ENCODE data around the gene CSTB.
A peak's percentile ranks its signal among the peaks of the same experiment; 100 is the strongest.

The CSTB gene

DNA sequence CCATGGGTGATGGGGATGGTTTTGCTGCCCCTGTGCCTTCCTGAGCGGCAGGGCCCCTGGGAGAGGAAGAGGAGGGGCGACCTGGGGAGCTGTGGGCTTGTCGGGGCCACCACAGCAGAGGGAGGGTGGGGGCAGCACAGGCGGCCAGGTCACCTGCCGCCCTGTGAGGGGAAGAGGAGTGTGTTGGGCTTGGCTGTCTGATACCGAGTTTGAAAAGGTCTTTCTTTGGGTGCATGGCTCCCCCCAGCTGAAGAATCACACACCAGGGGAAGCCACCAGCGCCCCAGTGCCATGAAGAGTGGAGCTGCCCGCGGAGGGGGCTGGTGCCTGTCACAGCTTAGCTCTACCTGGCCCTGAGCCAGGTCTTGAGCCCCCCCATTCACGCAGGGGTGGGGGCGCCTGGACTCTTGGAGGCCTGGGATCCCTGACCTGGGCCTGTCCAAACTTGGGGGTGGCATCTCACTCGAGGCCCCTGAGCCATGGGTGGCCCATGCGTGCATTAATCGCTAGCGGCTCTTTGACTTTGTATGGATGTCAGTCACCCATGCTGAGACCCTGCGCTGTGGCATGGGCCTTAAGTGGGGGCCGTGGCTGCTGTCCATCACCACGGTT lies 26.4 kb downstream of the CSTB start:
- DNase-seq (ENCODE audit: low spot score): no peak

DNA sequence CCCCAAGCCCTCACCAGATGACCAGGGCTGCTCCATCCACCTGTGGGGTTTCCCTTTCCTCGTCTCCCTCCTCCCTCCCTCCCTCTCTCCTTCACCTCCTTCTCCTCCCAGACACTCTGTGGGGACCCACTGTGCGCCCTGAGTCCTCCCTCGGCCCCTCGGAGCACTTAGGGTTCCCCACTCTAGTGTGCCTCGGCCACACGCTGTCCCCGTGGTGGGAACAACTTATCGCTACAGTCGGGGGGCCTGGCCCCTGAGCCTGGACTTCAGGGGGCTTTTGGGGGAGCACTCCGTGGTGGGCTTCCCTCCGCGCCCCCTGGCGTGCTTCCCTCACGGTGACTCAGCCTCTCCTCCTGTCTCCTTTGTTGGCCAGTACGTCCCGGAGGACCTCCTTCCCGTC lies 27.5 kb downstream of the CSTB start:
- no peak for DNase-seq (ENCODE audit: low spot score)

DNA sequence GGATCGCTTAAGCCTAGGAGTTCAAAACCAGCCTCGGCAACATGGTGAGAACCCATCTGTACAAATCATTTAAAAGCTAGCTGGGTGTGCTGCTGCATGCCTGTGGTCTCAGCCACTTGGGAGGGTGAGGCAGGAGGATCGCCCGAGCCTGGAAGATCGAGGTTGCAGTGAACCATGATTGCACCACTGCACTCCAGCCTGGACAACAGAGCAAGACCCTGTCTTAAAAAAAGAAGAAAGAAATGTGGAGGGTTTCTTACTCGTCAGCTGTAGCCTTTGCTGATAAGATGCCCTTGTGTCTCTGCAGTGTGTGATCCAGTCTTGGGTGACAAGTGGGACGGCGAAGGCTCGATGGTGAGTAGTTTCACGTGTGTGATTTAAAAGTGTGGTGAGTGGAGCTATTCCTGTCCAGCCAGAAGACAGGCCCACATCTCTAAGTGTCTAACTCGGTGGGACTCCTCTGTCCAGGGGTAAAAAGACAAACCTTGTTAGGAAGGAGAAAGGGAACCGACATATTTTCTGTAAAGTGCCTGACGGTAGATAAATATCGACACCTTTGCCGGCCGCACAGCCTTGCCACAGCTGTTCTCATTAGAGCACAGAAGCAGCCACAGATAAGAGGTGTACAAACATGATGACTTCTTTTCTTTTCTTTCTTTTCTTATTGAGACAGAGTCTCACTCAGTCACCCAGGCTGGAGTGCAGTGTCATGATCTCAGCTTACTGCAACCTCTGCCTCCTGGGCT lies 30.2 kb downstream of the CSTB start:
- no peak for DNase-seq (ENCODE audit: low spot score)

DNA sequence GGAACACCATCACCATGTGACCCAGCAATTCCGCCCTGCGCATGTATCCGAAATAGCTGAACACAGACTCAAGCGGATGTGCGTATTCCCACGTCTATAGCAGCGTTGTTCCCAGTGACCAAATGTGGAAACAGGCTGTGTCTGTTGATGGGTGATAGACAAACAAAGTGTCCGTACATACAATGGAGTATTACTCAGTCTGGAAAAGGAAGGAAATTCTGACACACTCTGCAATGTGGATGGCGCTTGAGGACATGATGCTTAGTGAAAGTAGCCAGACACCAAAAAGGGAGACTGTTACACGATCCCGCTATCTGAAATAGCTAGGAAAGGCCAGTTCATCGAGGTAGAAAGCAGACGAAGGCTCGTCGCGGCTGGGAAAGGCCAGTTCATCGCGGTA lies 31.4 kb downstream of the CSTB start:
- no peak for DNase-seq (ENCODE audit: low spot score)

DNA sequence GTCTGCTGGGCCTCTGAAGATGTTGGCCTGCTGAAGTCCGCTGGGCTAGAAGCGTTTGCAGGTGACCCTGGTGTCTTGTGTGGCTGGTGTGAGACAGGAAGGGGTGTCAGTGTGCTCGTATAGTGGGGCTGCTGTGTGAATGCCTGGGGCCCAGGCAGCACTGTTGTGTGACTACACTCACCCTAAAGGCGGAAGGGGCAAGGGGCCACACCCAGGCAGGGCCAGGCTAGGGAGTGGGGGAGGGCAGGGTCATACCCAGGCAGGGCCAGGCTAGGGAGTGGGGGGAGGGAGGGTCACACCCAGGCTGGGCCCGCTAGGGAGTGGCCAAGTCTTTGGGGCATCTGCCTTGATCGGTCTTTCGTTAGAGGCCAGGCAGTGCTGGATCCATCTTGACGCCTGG lies 32.2 kb downstream of the CSTB start:
- no peak for DNase-seq (ENCODE audit: low spot score)

DNA sequence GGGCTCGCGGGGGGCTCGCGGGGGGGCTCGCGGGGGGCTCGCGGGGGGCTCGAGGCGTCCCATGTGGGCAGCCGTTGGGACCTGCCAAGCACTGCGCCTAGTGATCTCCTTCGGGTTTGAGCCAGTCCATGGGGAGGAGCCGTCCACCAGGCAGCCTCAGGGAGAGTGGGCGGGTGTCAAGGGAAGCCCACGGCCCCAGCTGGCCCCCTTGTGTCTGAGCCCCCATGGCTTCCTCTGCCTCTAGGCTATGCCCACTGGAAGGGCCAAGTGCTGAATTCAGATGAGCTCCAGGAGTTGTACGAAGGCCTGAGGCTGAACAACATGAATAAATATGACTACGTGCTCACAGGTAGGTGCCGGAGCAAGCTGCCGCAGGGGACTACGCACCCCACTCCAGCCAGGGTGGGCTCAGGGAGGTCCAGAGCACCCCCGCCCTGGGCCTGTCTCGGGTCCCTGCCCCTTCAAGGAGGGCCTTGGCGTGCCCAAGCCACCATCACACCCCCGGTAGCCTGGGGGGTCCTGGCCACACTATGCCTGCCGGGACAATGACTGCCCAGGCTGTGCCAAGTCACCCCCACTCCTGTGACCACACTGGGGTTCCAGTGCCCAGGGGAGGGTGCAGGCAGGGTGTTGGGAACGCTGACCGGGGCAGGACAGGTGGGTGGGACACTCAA lies 34.5 kb downstream of the CSTB start:
- DNase-seq (ENCODE audit: low spot score): no peak

DNA sequence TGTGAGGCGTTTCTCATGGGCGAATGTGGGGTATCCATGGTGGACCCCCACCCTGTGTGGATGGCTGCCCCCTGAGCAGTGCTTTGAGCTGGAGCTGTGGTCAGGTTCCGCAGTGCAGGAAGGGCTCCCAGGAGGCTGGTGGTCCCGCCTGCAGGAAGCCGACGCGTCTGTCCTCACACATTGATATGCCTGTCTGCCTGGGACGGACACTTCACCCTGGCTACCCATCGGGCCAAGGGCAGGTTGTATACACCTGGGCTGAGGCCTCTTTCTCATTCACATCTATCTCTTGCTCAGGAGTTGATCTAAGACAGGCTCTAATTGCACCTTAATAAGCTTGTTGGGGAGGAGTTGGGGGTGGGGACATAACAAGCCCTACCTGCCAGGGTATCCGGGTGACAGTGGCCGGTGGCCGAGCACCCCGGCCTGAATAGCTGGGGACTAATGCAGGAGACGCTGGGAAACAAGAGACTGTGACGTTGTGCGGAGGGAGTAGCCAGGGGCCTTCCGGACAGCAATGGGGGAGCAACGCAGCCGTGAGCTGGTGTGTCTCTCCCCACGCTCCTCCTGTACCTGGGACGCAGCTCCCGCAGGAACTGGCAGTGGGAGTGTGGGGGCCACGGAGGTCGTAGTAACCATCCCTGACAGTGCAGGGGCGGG lies 35.5 kb downstream of the CSTB start:
- peak; percentile 77 for DNase-seq (ENCODE audit: low spot score)

DNA sequence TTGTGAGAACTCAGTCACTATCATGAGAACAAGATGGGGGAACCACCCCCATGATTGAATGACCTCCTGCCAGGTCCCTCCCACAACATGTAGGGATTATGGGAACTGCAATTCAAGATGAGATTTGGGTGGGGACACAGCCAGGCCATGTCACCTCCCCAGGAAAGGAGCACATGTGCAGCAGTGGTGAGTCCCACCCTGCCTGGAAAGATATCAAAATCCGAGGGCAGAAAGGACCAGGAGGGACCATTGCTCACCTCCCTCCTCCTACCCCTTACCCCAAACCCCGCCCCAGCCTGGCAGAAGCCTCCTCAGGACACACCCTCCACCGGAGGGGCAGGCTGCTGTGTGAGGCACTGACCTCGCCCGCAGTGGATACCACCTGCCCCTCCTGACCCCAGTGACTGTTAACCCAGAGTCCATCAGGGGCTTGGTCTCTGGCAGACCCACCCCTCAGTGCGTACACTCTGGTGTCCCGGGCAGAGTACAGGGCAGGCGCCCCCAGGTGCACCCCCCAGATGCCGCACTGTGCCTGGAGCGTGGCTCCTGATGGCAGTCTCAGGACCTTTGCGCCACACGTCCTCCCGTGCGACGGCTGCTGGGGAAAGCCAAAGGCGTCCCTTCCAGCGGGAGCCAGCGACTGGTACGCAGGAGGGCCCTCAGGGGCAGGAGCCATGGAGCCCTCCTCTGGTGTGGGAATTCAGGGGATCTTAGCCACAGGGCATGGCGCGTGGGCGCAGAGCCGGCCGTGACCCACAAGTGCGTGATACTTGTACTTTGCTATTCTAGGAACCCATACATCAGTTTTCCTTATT lies 36.3 kb downstream of the CSTB start:
- DNase-seq (ENCODE audit: low spot score): peak; percentile 49

DNA sequence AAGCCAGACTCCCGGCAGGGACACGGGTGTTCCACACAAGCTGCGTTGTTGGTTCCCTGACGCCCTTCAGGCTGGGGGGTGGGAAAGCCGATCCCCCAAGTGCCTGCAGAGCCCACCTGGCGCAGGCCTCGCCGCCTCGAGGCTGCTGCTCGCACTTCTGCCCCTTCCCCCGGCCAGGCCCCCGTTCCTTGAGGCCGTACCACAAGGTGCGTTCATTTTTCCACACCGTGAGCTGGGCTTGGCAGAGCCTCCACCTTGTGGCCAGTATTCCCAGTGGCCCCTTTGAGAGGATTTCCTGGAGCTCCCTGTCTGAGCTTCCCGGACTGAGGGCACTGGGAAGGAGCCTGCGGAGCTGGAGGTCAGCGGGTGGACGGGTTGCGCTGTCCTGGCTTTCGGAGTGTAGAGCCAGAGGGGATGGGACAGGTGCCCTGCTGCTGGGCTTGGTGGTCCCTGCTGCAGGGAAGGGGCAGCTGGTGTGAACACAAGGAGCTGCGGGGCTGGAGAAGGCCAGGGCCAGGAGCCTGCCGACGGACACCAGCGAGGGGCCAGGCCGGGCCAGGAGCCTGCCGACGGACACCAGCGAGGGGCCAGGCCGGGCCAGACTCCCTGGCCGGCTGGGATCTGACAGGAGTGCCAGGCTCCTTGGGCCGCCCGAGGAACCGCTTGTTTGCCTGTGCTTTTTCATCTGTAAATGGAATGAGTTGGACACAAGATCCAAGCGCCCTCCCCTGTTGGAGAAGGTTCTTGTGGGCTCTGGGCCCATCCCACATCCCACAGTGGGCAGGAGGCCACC lies 38.8 kb downstream of the CSTB start:
- DNase-seq (ENCODE audit: low spot score): no peak

DNA sequence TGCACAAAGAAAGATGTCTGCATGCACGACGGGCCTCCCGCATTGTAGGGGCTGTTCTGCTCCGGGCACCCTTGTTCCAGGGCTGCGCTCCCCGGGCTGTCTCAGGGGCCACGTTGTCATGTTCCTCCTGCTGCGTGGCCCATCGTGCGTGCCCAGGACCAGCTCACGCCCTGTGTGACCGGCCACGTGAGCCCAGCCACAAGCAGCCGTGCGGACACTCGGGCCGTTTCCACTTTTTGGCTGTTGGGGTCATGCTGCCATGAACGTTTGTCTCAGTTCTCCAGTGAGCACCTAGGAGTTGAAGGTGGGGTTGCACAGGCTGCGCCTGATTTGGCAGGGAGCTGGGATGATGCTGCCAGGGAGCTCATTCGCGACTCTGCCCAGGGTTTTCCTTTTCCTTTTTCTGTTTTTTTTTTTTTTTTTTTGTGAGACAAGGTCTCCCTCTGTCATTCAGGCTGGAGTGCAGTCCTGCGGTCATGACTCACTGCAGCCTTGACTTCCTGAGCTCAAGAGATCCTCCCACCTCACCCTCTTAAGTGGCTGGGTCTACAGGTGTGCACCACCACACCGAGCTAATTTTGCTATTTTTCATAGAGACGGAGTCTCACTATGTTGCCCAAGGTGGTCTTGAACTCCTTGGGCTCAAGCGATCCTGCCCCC lies 39.8 kb downstream of the CSTB start:
- DNase-seq (ENCODE audit: low spot score): no peak

DNA sequence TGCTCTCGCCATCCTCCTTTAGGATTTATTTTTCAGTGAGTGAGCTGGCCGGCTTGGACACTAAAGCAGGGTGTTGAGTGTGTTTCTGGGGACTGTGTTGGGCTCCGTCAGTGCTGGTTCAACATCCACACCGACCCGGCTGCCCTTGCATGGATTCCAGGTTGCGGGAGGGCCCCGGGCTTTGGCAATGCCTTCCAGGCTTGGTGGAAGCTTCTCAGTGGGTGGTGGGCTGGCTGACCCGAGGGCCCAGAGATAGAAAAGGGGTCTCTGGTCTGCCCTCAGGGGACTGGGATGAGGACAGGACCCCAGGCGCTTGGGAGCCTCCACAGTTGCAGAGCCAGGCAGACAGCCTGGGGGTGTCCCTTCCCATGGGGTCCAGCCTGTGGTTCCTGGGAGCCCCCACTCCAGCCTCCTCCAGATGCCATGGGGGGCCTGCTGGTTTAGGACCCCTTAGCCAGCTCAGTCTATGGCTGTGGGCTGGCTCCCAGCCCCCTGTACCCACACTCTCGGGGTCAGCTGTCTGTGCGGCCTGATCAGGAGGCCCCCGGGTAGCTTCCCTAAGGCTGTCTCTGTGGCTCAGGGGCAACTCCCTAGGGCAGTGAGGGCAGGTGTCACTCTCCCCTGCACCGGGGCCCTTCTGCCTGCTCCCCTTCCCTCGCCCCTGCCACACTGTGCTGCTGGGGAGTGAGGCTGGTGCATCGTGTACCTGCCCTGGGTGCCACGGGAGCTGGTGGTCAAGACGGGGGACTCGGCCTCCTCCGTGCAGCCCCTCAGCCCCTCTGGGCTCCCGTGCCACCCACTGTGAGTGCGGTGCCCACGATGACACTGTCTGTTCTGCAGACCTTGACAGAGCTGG lies 40.6 kb downstream of the CSTB start:
- DNase-seq (ENCODE audit: low spot score): no peak

DNA sequence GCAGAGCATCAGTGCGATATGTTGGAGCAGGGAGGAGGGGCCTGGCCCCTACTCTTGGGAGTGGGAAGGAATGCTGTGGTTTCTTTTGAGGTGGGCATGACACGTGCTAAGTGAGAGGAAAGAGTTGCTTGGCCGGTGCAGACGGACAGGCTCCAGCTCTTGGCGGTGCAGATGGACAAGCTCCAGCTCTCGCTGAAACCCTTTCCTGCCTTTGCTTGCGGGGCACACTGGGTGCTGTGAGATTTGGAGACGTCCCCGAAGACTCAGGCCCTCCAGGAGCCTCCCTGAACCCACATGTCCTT lies 41.2 kb downstream of the CSTB start:
- DNase-seq (ENCODE audit: low spot score): no peak

DNA sequence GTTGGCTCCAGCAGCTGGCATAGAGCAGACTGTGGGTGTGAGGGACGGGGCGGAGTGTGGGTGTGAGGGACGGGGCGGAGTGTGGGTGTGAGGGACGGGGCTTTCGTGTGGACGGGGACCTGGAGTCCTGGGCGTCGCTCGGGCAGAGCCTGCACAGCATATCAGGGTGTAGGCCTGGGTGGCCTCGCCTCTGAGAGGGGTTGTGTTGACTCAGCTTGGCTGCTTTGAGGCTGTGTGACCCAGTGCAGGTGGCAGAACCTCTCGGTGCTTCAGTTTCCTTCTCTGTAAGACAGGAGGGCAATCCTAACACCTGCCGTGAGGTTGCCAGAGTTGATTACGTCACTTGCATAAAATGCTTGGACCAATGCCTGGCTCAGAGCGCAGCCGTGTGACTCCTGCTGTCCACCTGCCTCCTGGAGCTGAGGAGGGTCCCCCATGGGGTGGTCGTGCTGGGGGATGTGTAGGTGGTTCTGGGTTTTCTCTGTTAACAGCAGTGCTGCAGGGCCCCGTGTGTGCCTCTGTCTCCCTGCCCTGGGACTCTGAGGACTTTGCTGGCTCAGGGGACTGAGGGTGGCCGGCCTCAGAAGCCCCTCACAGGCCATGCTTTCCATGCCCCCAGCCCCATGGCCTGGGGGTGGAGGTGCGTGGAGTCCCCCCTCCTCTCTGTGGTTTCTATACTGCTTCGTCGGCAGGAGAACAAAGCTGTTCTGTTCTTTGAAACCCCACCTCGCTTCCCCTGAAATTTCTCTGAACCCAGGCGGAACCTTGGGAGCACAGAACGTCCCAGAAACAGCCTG lies 41.8 kb downstream of the CSTB start:
- no peak for DNase-seq (ENCODE audit: low spot score)

DNA sequence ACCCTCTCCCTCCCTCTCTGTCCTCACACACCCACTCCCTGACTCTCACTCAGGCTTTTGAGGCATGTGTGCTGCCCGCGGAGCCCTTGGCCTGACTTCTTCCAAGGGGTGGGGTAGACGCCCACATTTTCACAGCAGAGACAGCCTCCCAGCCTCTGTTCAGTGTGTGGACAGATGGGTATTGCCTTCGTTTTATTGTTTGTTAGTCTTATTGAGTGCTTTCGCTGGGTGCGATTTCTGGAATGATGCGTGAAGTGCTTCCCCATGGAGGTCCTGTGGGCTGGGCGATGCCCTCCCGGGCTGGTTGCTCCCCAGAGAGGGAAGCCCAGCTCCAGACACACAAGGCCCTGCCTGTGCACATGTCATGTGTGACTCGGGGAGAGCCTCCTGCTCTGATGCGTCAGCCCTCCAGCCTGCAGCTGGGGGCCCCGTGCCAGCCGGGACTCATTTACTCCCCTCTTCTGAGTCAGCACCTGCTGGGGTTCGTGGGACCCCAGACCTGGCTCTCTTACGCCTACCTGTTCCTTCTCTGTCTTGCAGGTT lies 42.5 kb downstream of the CSTB start:
- DNase-seq (ENCODE audit: low spot score): no peak

DNA sequence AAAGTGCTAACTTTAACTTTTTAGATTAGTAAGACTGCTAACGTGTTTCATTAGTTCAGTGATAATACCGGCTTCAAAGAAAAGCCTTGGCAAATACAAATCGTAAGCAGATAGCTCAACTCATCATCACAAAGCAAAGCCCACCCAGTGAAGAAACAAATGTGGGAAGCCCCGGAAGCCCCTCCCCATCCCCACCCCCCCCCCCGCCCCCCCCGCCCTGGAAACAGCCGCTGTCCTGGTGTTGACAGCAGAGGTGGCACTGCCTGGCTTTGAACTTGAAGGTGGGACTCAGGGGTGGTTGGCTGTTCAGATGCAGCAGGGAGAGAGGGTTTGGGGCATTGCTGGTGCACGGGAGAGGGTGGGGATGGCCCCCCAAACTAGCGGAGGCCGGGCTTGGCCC lies 43.0 kb downstream of the CSTB start:
- DNase-seq (ENCODE audit: low spot score): no peak

DNA sequence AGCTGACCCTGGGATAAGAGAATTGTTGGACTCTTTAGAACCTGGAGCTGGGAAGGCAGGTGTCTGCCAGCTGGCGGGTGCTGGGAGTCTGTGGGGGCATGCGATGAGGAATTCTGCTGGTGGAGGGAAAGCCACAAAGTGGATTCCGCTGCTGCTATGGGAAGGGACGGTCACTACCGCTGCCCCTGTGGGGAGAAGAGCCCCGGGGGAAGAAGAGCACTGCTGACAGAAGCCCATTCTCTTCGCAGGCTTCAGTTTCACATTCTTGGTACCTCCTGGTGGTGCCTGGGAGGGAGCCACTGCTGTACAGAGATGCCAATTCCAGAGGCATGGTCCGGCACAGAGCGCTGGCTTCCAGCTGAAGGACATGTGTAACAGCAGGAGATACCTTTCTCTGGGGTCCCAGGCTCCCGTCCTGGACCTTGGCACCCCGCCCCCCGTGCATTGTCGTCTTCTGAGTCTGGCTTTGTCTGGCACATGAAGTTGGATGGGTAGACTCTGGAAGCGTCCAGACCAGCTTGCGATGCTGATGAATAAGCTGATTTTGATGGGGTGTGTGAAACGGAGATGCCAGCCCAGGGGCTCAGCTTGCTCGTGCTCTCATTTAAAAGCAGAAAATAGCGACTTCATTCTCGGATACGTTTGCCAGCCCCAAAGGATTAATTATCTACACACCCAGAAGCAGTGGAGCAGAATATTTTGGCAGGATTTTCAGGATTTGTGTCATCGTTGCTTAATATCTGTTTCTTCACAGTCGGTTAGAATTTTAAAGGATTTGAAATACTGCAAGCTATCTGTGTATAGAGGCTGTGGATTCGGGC lies 44.0 kb downstream of the CSTB start:
- DNase-seq (ENCODE audit: low spot score): no peak

DNA sequence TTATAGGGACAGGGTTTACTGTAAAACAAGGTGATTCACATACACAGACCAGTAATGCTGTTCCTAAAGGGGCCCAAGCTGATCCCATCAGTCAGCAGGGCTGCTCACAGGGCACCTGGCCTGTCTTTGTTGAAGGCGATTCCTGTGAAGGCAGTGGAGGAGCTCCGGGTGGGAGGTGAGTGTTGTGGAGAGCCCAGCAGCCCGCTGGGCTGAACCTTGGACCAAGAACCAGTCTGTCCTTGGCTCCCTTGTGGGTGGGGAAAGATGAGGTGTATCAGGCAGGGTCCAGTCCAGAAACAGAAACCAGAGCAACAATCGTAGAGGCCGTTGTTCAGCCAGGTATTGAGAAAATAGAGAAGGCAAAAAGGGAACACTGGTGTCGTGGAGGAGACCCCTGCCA lies 44.6 kb downstream of the CSTB start:
- DNase-seq (ENCODE audit: low spot score): no peak
